ENCODE measurements around the gene SAMD9L. TPM values are rescaled to one million over a fixed set of nuclear protein-coding genes. Genes with fewer than 3 reads are reported as not detected.

Gene SAMD9L
- total RNA-seq, 1 experiment from 2014 or later, result 0.49 TPM

GRCh38 chr7:93119191-93119905, 28.8 kb downstream of the SAMD9L start:
- Histone ChIP-seq H3K36me3 (ENCODE audit: insufficient read depth, low read length, poor library complexity, severe bottlenecking) (no peaks in the 10 kb centered on the region), H3K9me3 (ENCODE audit: low read depth, low read length, poor library complexity, severe bottlenecking) (no peaks in the 10 kb centered on the region), H3K27ac (ENCODE audit: low read depth, low read length, poor library complexity, severe bottlenecking) (no peak overlapping the region), H3K4me3 (ENCODE audit: low read depth, low read length, poor library complexity, severe bottlenecking) (no peak overlapping the region), H3K4me1 (ENCODE audit: insufficient read depth, low read length, poor library complexity, severe bottlenecking) (no peaks in the 10 kb centered on the region), H3K27me3 (replicated peaks; ENCODE audit: insufficient read depth, low read depth, low read length, poor library complexity) (no peaks in the 10 kb centered on the region)
- BruUV-seq (replicated peaks), result no TSS peak
- DNase-seq (ENCODE audit: low spot score), result no peak
- TF ChIP-seq EZH2 (IDR thresholded peaks at IDR 0.05; ENCODE audit: borderline replicate concordance, low read depth, low read length, poor library complexity, severe bottlenecking) (no peak), CTCF (conservative IDR thresholded peaks at IDR 0.05; ENCODE audit: low read depth, low read length) (no peak)
- POLR2A ChIA-PET (ENCODE audit: low non-redundant PET), result no interaction called here
- CTCF ChIA-PET, result no interaction called here
- intact Hi-C loops (cut with micrococcal nuclease; ENCODE audit: unreplicated experiment), result no loop called here

- H3K4me3 ChIP-seq (ENCODE audit: low read depth, low read length, poor library complexity, severe bottlenecking), result peak within 1 kb of the TSS; percentile 44
- peak; percentile 85 for DNase-seq (ENCODE audit: low spot score)
- TF ChIP-seq CTCF (conservative IDR thresholded peaks at IDR 0.05; ENCODE audit: low read depth, low read length) (no peak), EZH2 (IDR thresholded peaks at IDR 0.05; ENCODE audit: borderline replicate concordance, low read depth, low read length, poor library complexity, severe bottlenecking) (no peak)
- ChIA-PET POLR2A (ENCODE audit: low non-redundant PET) (no interaction called here), CTCF (no interaction called here)
- H3K27ac ChIP-seq (ENCODE audit: low read depth, low read length, poor library complexity, severe bottlenecking), result no peak within 1 kb of the TSS
- no peaks in the 10 kb centered on the region for H3K9me3 ChIP-seq (ENCODE audit: low read depth, low read length, poor library complexity, severe bottlenecking)
- intact Hi-C loops (cut with micrococcal nuclease; ENCODE audit: unreplicated experiment), result no loop called here
- no TSS peak for BruUV-seq (replicated peaks)
- H3K4me1 ChIP-seq (ENCODE audit: insufficient read depth, low read length, poor library complexity, severe bottlenecking), result no peaks in the 10 kb centered on the region
- H3K36me3 ChIP-seq (ENCODE audit: insufficient read depth, low read length, poor library complexity, severe bottlenecking), result no peaks in the 10 kb centered on the region
- no peaks in the 10 kb centered on the region for H3K27me3 ChIP-seq (replicated peaks; ENCODE audit: insufficient read depth, low read depth, low read length, poor library complexity)
Measured at GRCh38 chr7:93117852-93118530, 30.2 kb downstream of the SAMD9L start, which contains the start of gene SAMD9. Gene SAMD9, minus strand, starts transcription at chr7:93117979. Its CDS starts 11,882 bp downstream, at chr7:93106097.

GRCh38 chr7:93117327-93117726, 30.9 kb downstream of the SAMD9L start:
- no TSS peak for BruUV-seq (replicated peaks)
- intact Hi-C loops (cut with micrococcal nuclease; ENCODE audit: unreplicated experiment), result no loop called here
- CTCF ChIA-PET, result no interaction called here

More at GRCh38 chr7:93117327-93117726, 30.9 kb downstream of the SAMD9L start:
- no peaks in the 10 kb centered on the region for H3K9me3 ChIP-seq (ENCODE audit: low read depth, low read length, poor library complexity, severe bottlenecking)
- TF ChIP-seq CTCF (conservative IDR thresholded peaks at IDR 0.05; ENCODE audit: low read depth, low read length) (no peak), EZH2 (IDR thresholded peaks at IDR 0.05; ENCODE audit: borderline replicate concordance, low read depth, low read length, poor library complexity, severe bottlenecking) (no peak)
- no peak overlapping the region for H3K27ac ChIP-seq (ENCODE audit: low read depth, low read length, poor library complexity, severe bottlenecking)
- H3K4me1 ChIP-seq (ENCODE audit: insufficient read depth, low read length, poor library complexity, severe bottlenecking), result no peaks in the 10 kb centered on the region
- no peak for DNase-seq (ENCODE audit: low spot score)
- no peaks in the 10 kb centered on the region for H3K36me3 ChIP-seq (ENCODE audit: insufficient read depth, low read length, poor library complexity, severe bottlenecking)
- H3K4me3 ChIP-seq (ENCODE audit: low read depth, low read length, poor library complexity, severe bottlenecking), result peak overlapping the region; percentile 44
- POLR2A ChIA-PET (ENCODE audit: low non-redundant PET), result no interaction called here
- H3K27me3 ChIP-seq (replicated peaks; ENCODE audit: insufficient read depth, low read depth, low read length, poor library complexity), result no peaks in the 10 kb centered on the region

All from A673 (cell line).